ENCODE data around the gene SEBOX. TPM values are rescaled to one million over a fixed set of nuclear protein-coding genes. Genes with fewer than 3 reads are reported as not detected.

Gene SEBOX
- polyA plus RNA-seq, 2 of the 4 experiments (the other 2 are of a cell fraction) = not detected

- TF ChIP-seq MYC (IDR thresholded peaks at IDR 0.05; ENCODE audit: borderline replicate concordance, low read length) (no peak), RAD21 (conservative IDR thresholded peaks at IDR 0.05 in 1 of 2, IDR thresholded peaks at IDR 0.05 in 1 of 2) (0 out of 5 replicates have a peak, but pooled peaks of 1 of the 2 experiments have one; percentile 25), RNF2 (IDR thresholded peaks at IDR 0.05; ENCODE audit: borderline replicate concordance, low read depth) (no peak), HDAC2 (IDR thresholded peaks at IDR 0.05) (no peak), JUNB (IDR thresholded peaks at IDR 0.05) (0 out of 2 replicates have a peak, but pooled peaks have one; percentile 27), PBX3 (IDR thresholded peaks at IDR 0.05) (no peak), ZFP36 (IDR thresholded peaks at IDR 0.05; ENCODE audit: borderline replicate concordance, partially characterized antibody) (no peak), HOXB5 (CRISPR knock-in tag; IDR thresholded peaks at IDR 0.05) (no peak), NR3C1 (IDR thresholded peaks at IDR 0.05) (no peak), GATA3 (IDR thresholded peaks at IDR 0.05; ENCODE audit: borderline replicate concordance) (peak; percentile 17; the same call in 1 of the 2 replicates), SREBF2 (IDR thresholded peaks at IDR 0.05) (no peak), ZNF302 (CRISPR knock-in tag; IDR thresholded peaks at IDR 0.05) (no peak), RFX5 (IDR thresholded peaks at IDR 0.05) (no peak)
Measured at GRCh38 chr17:28379814-28380801, 15.1 kb upstream of the SEBOX start (continued).

GRCh38 chr17:28372945-28373274, 7.9 kb upstream of the SEBOX start:
- CTCF ChIA-PET = interaction anchor here (0.7 to 1.8 kb wide), 3 partner anchors 9 to 175 kb away, joined by 3 to 4 read pairs (median 4); no protein-coding TSS in a partner anchor
- H3K4me3 ChIP-seq = no peak overlapping the region

More at GRCh38 chr17:28372945-28373274, 7.9 kb upstream of the SEBOX start:
- TF ChIP-seq REST (IDR thresholded peaks at IDR 0.05) = no peak
- no peak for TF ChIP-seq ZFP36 (IDR thresholded peaks at IDR 0.05; ENCODE audit: borderline replicate concordance, partially characterized antibody)
- TF ChIP-seq BCL3 (IDR thresholded peaks at IDR 0.05) = no peak
- TF ChIP-seq RCOR1 (IDR thresholded peaks at IDR 0.05; ENCODE audit: low read depth, low read length) = no peak
- no peak for TF ChIP-seq HOXB5 (CRISPR knock-in tag; IDR thresholded peaks at IDR 0.05)
- TF ChIP-seq SMC3 (IDR thresholded peaks at IDR 0.05) = no peak
- TF ChIP-seq RNF2 (IDR thresholded peaks at IDR 0.05; ENCODE audit: borderline replicate concordance, low read depth) = no peak
- TF ChIP-seq PHF8 (IDR thresholded peaks at IDR 0.05; ENCODE audit: borderline replicate concordance, low read depth) = no peak
- no peak for TF ChIP-seq MAFK (IDR thresholded peaks at IDR 0.05; ENCODE audit: partially characterized antibody)
- no peak for TF ChIP-seq EHF (CRISPR knock-in tag; IDR thresholded peaks at IDR 0.05)
- TF ChIP-seq EP300 (IDR thresholded peaks at IDR 0.05) = no peak
- TF ChIP-seq FOSL2 (IDR thresholded peaks at IDR 0.05) = no peak
- TF ChIP-seq FOSL2 (CRISPR knock-in tag; IDR thresholded peaks at IDR 0.05) = no peak
- TF ChIP-seq CBX2 (IDR thresholded peaks at IDR 0.05; ENCODE audit: borderline replicate concordance, low read depth) = no peak
- no peak overlapping the region for H3K27ac ChIP-seq
- H3K4me2 ChIP-seq = peak overlapping the region; percentile 81
- no peak for FAIRE-seq
- 96% methylated on average over 6 of the region's 6 CpGs for WGBS (ENCODE audit: missing lambda C conversion rate)
- H3K4me1 ChIP-seq = peaks cover 30% of the 10 kb centered on the region
- no peak for DNase-seq (ENCODE audit: low read depth in 1 of 2, low spot score in 1 of 2)
- POLR2A ChIA-PET = no interaction called here
- no peak for ATAC-seq
- no peaks in the 10 kb centered on the region for H3K9me3 ChIP-seq

Measured in A549 (cell line).